ENCODE measurements around the gene MKS1.

- TF ChIP-seq CTCF (tag by site-specific recombination; IDR thresholded peaks at IDR 0.05) (no peak), MZF1 (tag by site-specific recombination; IDR thresholded peaks at IDR 0.05; ENCODE audit: borderline replicate concordance) (no peak), ZNF549 (tag by site-specific recombination; IDR thresholded peaks at IDR 0.05) (no peak), ZNF701 (tag by site-specific recombination; IDR thresholded peaks at IDR 0.05) (no peak), ZNF692 (tag by site-specific recombination; IDR thresholded peaks at IDR 0.05) (no peak), ZNF530 (tag by site-specific recombination; IDR thresholded peaks at IDR 0.05; ENCODE audit: low read depth) (no peak)
These were observed 35.7 kb upstream of the MKS1 start for GRCh38 chr17:58254803-58255202.

Data from HEK293 (cell line).